BE2C (cell line): Measurements from ENCODE around the gene DNASE1L1.

ENCODE experiments used
- DNase-seq: peaks from one replicate; pipeline ENCODE4 v3.0.0-alpha.2; 2020
- H3K27me3 ChIP-seq: fragments of 250-450 bp; sonication (Bioruptor Pico); 2 replicates; pipeline ENCODE4 v1.5.1; 2020; ENCODE audit warnings: mild to moderate bottlenecking
- H3K36me3 ChIP-seq: fragments of 250-450 bp; sonication (Bioruptor Pico); 2 replicates; pipeline ENCODE4 v1.5.1; 2020; ENCODE audit warnings: mild to moderate bottlenecking
- H3K4me1 ChIP-seq: fragments of 250-450 bp; sonication (Bioruptor Pico); 2 replicates; pipeline ENCODE4 v1.5.1; 2020
- H3K4me3 ChIP-seq: 2 replicates; pipeline ENCODE4 v1.5.1; 2011; ENCODE audit warnings: low read depth, low read length
- H3K9me3 ChIP-seq: fragments of 250-450 bp; sonication (Bioruptor Pico); 2 replicates; pipeline ENCODE4 v1.5.1; 2020
- TF ChIP-seq, protein P1 (sequence below): IDR thresholded peaks from 2 replicates; pipeline ENCODE4 v1.5.1; 2012; ENCODE audit warnings: mild to moderate bottlenecking, low read depth, low read length

Gene DNASE1L1

DNA sequence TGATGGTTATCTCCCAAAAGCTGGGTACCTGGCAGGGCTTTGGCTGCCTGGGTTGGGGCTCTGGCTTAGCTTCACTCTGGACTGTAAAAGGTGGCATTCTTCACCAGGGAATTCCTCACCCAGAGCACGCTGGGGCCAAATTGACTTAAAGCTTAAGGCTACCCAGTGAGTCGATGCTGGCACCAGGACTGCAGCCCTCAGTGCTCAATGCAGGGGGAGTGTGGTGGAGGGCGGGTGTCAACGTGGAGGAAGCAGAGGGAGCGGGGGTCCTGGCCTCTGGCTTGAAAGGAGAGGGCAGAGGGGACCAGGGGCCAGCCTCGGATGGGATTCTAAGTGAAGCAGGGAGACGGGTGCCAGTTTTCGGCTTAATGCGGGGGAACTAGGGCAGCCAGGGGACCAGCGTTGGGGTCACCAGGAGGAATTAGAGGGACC lies 34.4 kb upstream of the DNASE1L1 start:
- TF ChIP-seq, protein P1, sequence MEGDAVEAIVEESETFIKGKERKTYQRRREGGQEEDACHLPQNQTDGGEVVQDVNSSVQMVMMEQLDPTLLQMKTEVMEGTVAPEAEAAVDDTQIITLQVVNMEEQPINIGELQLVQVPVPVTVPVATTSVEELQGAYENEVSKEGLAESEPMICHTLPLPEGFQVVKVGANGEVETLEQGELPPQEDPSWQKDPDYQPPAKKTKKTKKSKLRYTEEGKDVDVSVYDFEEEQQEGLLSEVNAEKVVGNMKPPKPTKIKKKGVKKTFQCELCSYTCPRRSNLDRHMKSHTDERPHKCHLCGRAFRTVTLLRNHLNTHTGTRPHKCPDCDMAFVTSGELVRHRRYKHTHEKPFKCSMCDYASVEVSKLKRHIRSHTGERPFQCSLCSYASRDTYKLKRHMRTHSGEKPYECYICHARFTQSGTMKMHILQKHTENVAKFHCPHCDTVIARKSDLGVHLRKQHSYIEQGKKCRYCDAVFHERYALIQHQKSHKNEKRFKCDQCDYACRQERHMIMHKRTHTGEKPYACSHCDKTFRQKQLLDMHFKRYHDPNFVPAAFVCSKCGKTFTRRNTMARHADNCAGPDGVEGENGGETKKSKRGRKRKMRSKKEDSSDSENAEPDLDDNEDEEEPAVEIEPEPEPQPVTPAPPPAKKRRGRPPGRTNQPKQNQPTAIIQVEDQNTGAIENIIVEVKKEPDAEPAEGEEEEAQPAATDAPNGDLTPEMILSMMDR = no peak
- Histone ChIP-seq H3K9me3 (no peaks in the 10 kb centered on the region), H3K4me1 (no peaks in the 10 kb centered on the region; the same call in 1 of the 2 replicates), H3K36me3 (peaks cover 16% of the 10 kb centered on the region), H3K4me3 (peak overlapping the region; percentile 44), H3K27me3 (no peaks in the 10 kb centered on the region)
- no peak for DNase-seq

DNA sequence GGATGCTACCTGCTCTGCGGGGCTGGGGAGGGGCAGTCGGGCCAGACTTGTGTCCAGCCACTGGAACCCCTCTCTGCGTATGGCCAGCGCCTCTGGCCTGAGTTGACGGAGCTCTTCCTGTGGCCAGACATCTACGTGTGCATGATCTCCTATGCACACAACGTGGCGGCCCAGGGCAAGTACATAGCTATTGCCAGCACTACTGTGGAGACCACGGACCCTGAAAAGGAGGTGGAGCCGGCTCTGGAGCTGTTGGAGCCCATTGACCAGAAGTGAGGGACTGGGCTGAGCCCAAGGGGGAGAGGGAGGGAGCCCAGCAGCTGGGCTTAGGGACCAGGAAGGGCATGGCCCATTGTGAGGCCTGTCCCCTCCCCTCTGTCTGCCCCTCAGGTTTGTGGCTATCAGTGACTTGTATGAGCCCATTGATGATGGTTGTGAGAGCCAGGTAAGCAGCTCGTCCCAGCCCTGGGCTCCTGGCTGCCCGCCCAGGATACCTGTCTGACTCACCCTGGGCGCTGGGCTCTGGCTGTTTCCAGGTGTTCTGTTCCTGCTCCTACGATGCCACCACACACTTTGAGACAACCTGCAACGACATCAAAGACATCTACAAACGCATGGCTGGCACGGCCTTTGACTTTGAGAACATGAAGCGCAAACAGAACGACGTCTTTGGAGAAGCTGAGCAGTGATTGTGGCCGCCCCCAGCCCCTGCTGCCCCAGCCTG lies 33.1 kb upstream of the DNASE1L1 start:
- no peaks in the 10 kb centered on the region for H3K27me3 ChIP-seq
- H3K4me3 ChIP-seq = no peak overlapping the region
- no peaks in the 10 kb centered on the region for H3K9me3 ChIP-seq
- TF ChIP-seq, protein P1 = no peak
- no peak for DNase-seq
- no peaks in the 10 kb centered on the region; the same call in 1 of the 2 replicates for H3K4me1 ChIP-seq
- H3K36me3 ChIP-seq = peaks cover 19% of the 10 kb centered on the region

DNA sequence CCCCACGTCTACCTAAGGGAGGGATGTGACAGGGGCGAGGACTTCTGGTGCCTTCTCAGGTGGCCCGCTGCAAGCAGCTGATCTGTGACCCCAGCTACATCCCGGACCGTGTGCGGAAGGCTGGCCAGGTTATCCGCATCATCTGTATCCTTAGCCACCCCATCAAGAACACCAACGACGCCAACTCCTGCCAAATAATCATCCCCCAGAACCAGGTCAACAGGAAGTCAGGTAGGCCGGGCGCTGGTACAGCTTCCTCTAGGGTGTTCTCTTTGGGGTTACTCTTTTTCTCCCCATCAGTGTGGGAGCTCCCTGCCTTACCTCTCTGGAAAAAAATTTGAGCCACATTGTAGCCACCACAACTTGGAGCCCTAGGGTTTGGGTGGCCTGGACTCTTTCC lies 32.5 kb upstream of the DNASE1L1 start:
- no peak overlapping the region for H3K4me3 ChIP-seq
- peaks cover 19% of the 10 kb centered on the region for H3K36me3 ChIP-seq
- H3K4me1 ChIP-seq = no peaks in the 10 kb centered on the region; the same call in 1 of the 2 replicates
- no peak for DNase-seq
- TF ChIP-seq, protein P1 = no peak
- no peaks in the 10 kb centered on the region for H3K27me3 ChIP-seq
- no peaks in the 10 kb centered on the region for H3K9me3 ChIP-seq

DNA sequence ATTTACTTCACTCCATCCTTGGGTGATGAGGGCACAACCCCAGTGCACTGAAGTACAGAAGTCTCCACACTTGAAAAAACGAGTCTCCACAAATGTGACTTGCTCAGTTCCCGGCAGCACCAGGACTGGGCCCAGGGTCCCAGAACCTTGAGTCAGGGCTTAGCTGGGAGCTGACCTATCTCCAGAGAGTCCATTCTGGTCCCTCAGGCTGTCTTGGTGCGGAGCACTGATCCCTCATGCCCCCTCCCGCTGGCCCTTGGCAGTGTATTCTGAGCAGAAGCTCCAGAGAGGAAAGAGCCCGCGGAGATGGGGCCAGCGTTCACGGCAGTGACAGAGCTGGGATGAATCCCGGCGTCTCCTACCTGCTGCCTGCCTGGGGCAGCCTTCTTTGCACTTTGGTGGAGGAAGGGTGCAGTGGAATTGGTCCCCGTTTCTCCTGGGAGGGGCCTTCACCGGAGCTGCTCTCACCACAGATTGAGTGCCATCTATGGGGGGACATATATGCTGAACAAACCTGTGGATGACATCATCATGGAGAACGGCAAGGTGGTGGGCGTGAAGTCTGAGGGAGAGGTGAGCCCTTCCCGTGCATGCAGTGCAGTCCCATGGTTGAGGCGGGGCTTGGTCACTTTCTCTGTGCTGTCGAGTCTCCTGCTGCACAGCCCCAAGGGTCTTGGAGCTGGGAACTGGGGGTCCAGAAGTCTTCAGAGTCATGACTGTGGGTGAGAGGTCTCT lies 31.7 kb upstream of the DNASE1L1 start:
- H3K4me3 ChIP-seq = no peak overlapping the region
- no peak for DNase-seq
- no peaks in the 10 kb centered on the region for H3K27me3 ChIP-seq
- no peaks in the 10 kb centered on the region for H3K9me3 ChIP-seq
- TF ChIP-seq, protein P1 = no peak
- peaks cover 24% of the 10 kb centered on the region for H3K36me3 ChIP-seq
- no peaks in the 10 kb centered on the region; the same call in 1 of the 2 replicates for H3K4me1 ChIP-seq

DNA sequence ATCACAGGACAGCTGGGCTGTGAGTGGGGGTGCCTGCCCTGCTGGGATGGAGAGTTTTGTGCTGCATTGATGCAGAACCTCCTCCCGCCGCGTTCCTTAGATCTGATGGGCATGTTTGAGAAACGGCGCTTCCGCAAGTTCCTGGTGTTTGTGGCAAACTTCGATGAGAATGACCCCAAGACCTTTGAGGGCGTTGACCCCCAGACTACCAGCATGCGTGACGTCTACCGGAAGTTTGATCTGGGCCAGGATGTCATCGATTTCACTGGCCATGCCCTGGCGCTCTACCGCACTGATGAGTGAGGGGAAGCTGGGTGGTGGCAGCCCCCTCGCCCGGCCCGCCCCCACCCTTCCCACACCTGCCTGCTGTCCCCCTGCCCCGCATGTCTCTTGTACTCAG lies 30.8 kb upstream of the DNASE1L1 start:
- Histone ChIP-seq H3K9me3 (no peaks in the 10 kb centered on the region), H3K36me3 (peaks cover 30% of the 10 kb centered on the region)

More for the DNA sequence above, 30.8 kb upstream of the DNASE1L1 start:
- no peaks in the 10 kb centered on the region; the same call in 1 of the 2 replicates for H3K4me1 ChIP-seq
- DNase-seq = no peak
- H3K4me3 ChIP-seq = no peak overlapping the region
- TF ChIP-seq, protein P1 = no peak
- H3K27me3 ChIP-seq = no peaks in the 10 kb centered on the region
